ENCODE data around the gene PSMA5.

PSMA5 gene

GRCh38 chr1:109361649-109362048 is 64.6 kb downstream of the PSMA5 start:
- DNase-seq = no peak

- DNase-seq = no peak
Observed at GRCh38 chr1:109361069-109361468, 65.2 kb downstream of the PSMA5 start.

DNA sequence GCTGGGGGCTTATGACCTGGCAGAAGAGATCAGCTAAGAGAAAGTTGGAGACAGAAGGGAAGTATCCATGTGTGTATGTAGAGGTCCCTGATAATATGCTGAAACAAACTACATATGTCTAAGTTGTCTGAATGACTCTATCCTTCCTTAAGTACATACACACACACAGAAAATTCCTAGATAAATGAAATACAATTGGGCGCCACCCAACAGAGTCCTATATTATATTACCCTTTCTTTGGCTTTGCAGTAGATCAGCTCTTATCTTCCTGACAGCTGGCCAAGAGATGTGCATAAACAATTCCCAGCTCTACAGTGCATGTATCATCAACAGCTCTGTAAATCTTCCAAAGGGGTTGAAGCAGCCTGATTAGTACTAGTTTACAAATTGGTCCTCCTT is 68.6 kb downstream of the PSMA5 start:
- no peak for DNase-seq

DNA sequence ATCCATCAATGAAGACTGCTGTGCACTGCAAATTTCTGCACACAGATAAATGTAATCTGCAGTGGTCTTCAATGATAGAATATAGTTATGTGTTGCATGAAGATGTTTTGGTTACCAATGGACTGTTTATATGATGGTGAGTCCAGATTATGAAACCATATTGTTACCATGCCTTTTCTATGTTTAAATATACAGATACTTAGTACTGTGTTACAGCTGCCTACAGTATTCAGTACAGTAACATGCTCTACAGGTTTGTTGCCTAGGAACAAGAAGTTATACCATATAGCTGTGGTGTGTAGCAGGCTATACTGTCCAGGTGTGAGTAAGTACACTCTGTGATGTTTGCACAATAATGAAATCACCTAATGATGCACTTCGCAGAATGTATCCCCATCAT is 69.3 kb downstream of the PSMA5 start:
- DNase-seq = no peak

- no peak for DNase-seq
Observed at GRCh38 chr1:109356505-109356904, 69.7 kb downstream of the PSMA5 start.

DNA sequence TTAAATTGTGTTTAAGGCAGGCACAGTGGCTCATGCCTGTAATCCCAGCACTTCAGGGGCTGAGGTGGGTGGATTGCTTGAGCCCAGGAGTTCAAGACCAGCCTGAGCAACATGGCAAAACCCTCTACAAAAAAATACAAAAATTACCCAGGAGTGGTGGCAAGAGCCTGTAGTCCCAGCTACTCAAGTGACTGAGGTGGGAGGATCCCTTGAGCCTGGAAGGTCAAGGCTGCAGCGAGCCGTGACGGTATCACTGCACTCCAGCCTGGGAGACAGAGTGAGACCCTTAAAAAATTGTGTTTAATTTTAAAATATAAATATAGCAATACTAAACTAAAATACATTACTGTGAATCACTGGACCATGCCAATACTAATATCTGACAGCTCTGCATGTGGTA is 71.3 kb downstream of the PSMA5 start:
- no peak for DNase-seq

DNA sequence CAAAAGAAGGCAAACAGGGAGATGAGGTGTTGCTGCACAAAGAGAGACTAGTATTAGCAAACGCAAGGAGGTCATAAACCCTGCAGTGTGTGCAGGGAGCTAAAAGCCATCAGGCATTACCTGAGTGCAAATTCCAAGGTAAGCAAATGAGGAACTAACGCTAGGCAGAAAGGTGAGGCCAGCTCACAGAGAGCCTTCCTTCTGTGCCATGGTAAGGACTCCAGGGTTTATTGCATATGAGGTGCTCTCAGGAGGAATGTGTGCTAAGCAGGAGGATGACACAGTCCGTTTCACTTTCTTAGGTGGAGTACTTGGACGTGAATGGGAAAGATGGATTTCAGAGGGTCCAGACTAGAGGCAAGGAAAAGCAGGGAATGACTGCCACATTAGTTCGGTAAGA is 74.8 kb downstream of the PSMA5 start:
- DNase-seq = no peak

DNA sequence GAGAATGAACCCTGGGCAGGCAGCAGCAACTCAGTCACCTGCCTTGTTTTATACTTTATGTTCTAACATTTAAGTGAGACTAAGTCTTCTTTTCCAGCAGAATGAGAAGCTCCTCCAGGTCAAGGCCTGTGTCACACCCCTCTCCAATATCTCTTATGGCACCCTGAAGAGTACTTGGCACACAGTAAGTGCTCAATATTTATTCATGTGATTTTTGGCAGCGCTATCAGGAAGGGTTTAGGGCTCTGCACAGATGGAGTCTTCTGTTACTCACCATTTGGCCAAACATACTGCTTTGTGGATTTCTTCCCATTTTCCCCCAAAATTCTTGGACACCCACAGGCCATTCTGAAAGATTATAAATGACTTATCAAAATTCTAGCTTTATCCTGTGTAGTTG is 75.6 kb downstream of the PSMA5 start:
- DNase-seq = no peak

DNA sequence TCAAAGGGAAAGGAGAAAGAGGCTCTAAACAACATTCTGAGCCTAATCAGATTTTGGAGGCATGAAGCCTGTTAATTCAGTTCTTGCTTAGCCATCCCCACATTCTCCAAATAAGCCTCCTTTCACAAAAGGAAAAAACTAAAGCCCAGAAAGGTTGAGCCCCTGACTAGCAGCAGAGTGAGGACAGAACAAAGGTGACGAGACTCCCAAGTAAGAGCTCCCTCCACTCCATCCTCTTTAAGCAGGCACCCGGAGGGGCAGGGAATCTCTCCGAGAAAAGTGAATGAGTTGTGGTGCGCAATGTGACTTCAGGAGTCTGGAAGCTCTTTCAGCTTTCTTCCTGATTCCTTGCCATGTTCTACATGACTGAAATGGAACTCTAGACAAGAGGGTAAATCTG is 76.1 kb downstream of the PSMA5 start:
- no peak for DNase-seq

Measured in stimulated activated CD4-positive, alpha-beta T cell treated with anti-CD3 and anti-CD28 coated beads, Interleukin-12 subunit alpha, Interleukin-12 subunit beta, amount 100 ng/mL, for 4 hours (primary cell).